Stimulated activated naive CD8-positive, alpha-beta T cell treated with anti-CD3 and anti-CD28 coated beads, Interleukin-15, amount 100 ng/mL, for 72 hours (primary cell): ENCODE measurements around the gene GFOD2.

Source experiments
- ATAC-seq: fragments of 150-1000 bp; cut with Tn5 transposase; 2 replicates; pipeline ENCODE4 v1.10.0; 2021; ENCODE audit warnings: mild to moderate bottlenecking, moderate library complexity
- DNase-seq, 2 donors: peaks; one replicate each; pipeline ENCODE4 v3.0.0; 2021 to 2022
- H3K27ac Mint-ChIP-seq, 2 donors: one replicate each; pipeline ENCODE4 v1.8.0; 2022; ENCODE audit warnings: mild to moderate bottlenecking in 2 of 2, mixed read lengths in 2 of 2, moderate library complexity in 2 of 2
- H3K27me3 Mint-ChIP-seq: one replicate; pipeline ENCODE4 v1.8.0; 2022; ENCODE audit warnings: mixed read lengths
- H3K4me1 Mint-ChIP-seq: one replicate; pipeline ENCODE4 v1.8.0; 2022; ENCODE audit warnings: mild to moderate bottlenecking, mixed read lengths
- H3K4me3 Mint-ChIP-seq, 2 donors: one replicate each; pipeline ENCODE4 v1.8.0; 2022; ENCODE audit warnings: mild to moderate bottlenecking in 2 of 2, mixed read lengths in 2 of 2, moderate library complexity in 1 of 2
- H3K9me3 Mint-ChIP-seq, 2 donors: one replicate each; pipeline ENCODE4 v1.8.0; 2022; ENCODE audit warnings: mixed read lengths in 2 of 2

The GFOD2 gene

DNA sequence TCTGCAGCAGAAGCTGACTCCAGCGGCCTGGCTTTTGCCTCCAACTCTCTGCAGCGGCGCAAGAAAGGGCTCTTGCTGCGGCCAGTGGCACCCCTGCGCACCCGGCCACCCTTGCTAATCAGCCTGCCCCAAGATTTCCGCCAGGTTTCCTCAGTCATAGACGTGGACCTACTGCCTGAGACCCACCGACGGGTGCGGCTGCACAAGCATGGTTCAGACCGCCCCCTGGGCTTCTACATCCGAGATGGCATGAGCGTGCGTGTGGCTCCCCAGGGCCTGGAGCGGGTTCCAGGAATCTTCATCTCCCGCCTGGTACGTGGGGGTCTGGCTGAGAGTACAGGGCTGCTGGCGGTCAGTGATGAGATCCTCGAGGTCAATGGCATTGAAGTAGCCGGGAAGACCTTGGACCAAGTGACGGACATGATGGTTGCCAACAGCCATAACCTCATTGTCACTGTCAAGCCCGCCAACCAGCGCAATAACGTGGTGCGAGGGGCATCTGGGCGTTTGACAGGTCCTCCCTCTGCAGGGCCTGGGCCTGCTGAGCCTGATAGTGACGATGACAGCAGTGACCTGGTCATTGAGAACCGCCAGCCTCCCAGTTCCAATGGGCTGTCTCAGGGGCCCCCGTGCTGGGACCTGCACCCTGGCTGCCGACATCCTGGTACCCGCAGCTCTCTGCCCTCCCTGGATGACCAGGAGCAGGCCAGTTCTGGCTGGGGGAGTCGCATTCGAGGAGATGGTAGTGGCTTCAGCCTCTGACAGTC lies 57.0 kb downstream of the GFOD2 start:
- Mint-ChIP-seq H3K4me3 (peak overlapping the region; percentile 95), H3K9me3 (no peaks in the 10 kb centered on the region), H3K27me3 (no peaks in the 10 kb centered on the region), H3K27ac (no peak overlapping the region), H3K4me1 (peaks cover 74% of the 10 kb centered on the region)
- ATAC-seq (no peak), DNase-seq (no peak)

DNA sequence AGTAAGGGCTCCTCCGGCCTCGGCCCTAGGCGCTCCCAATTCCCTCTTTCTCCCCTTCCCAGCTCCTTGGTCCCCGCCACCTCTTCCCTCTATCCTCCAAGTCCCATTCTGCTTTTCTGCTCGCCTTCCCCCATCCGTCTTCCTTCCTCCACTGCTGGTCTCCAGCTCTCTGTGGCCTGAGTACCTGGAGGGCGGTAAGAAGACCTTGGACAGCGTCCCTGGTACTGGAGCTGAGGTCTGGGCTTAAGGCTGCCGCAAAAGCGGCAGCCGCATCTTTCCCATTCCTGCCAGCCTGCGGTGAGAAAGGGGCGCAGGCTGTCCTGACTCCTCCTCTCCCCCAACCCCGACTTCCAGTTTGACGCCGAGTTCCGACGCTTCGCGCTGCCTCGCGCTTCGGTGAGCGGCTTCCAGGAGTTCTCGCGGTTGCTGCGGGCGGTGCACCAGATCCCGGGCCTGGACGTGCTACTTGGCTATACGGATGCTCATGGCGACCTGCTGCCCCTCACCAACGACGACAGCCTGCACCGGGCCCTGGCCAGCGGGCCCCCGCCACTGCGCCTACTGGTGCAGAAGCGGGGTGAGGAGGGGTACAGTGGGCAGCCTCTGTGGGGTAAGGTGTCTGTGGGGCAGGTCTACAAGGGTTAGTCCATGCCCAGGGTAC lies 57.9 kb downstream of the GFOD2 start:
- DNase-seq (no peak), ATAC-seq (no peak)
- no peaks in the 10 kb centered on the region for H3K27me3 Mint-ChIP-seq
- H3K4me3 Mint-ChIP-seq: peak overlapping the region; percentile 95
- H3K4me1 Mint-ChIP-seq: peaks cover 66% of the 10 kb centered on the region
- peak overlapping the region; percentile 49 to 85 for H3K27ac Mint-ChIP-seq
- H3K9me3 Mint-ChIP-seq: no peaks in the 10 kb centered on the region

DNA sequence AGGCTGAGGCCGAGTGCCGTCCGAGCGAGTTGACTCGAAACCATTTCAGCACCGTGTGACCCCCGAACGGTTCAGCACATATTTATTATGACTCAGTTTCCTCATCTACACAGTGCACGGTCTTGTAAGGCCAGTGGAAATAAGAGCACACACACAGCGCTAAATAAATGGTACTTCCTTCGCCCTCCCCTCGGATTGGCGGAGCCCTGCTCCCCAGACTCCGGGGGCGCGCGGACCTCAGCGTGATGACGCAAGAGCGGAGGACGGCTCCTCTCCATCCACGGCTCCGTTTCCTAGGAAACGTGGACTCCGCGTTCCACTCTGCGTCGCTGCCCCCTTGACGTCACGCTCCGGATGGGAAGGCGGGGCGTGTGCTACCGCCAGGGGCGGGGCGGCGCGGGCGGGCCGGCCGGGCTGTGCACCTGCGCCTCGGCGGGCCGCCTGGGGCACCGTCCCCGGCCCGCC lies 58.5 kb downstream of the GFOD2 start, which contains the start of gene PARD6A:
Gene PARD6A, plus strand, starts transcription at position 397 of the 465 bp plus-strand sequence. CDS start 79 bp downstream, outside the sequence.
- H3K9me3 Mint-ChIP-seq: no peaks in the 10 kb centered on the region
- peak within 1 kb of the TSS; percentile 96 to 98 for H3K27ac Mint-ChIP-seq
- DNase-seq (peak; percentile 95 to 97), ATAC-seq (peak; percentile 89)
- no peaks in the 10 kb centered on the region for H3K27me3 Mint-ChIP-seq
- H3K4me3 Mint-ChIP-seq: peak within 1 kb of the TSS; percentile 95
- H3K4me1 Mint-ChIP-seq: peaks cover 66% of the 10 kb centered on the region

DNA sequence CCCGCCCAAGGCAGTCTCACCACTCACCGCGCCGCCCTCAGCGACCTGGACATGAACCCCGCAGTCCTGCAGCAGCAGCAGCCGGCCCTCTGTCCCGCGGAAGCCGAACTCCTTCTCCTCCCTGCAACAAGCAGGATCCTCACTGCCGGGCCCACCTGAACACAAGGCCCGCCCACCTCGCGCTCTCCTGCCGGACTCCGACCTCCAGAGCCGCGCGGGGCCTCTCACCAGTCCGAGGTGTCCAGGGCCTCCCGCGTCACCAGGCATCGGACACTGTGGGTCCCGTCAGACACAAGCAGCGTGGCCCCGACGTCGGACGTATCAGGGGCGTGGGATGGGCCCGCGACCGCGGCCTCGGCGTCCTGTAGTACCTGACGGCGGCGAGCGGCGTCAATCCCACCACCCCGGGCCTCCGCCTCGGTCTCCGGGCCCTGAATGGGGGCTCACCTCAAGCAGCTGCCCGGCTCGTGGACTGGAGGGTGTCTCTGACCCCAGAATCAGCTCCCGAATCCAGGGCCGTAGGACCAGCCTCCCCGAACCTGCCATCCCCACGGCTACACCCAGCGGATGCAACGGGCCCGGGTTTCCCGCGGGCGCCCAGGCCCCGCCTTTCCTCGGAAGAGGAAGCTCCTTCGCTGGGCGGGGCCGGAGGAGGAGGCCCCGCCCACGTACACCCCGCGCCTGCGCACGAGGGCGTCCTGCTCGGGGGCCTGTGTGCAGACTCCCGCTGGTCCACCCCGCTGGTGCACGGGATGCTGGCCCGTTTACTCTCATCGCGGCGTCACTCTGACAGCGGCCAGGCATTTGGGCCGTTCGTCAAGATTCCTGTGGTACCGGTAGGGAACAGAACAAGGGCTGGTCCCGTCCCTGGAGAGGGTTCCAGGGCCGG lies 59.2 kb downstream of the GFOD2 start, which contains the start of gene ACD:
Gene ACD, minus strand, starts transcription at position 586 of the 889 bp plus-strand sequence. Its CDS starts 40 bp downstream, at position 546.
- Mint-ChIP-seq H3K4me3 (peak within 1 kb of the TSS; percentile 95), H3K27me3 (no peaks in the 10 kb centered on the region), H3K27ac (peak within 1 kb of the TSS; percentile 96 to 98), H3K4me1 (peaks cover 62% of the 10 kb centered on the region), H3K9me3 (no peaks in the 10 kb centered on the region)
- DNase-seq: peak; percentile 95 to 97
- ATAC-seq: peak; percentile 65

DNA sequence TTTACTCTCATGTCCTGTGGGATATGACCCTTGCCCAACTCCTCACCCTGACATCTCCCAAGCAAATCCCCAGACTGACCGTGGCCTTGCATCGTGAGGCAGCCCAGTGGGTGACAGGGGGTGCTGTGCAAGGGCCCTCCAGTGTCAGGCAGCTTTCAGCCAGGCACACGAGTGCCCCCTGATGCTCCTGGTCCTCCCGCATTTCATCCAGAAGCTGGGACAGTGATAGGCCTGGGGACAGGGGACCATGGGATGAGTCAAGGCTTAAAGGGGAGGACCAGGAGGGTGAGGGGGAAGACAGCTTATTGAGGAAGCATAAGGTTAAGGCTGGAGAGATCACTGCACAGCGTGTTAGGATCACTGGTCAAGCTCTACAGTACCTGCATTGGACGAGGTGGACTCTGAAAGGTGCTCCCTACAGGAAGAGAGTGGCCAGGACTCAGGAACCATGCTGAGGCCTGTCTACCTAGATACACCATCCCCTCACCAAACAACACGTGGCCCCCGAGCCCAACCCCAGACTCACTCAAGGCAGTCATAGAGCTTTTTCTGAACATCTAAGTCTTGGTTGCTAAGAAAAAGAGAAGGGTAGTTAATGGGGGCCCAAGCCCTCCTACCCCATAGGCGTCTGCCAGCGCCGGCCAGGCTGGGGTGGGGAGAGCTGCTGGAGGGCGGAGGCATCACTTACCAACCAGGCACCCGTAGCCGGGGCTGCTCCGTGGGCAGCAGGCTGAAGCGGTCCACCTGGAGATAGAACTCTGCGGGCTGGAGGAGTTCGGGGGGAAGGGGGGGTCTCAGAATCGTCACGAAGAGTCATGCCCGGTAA lies 60.1 kb downstream of the GFOD2 start:
- Mint-ChIP-seq H3K4me3 (peak overlapping the region; percentile 95), H3K9me3 (no peaks in the 10 kb centered on the region), H3K27ac (peak overlapping the region; percentile 28 to 81), H3K27me3 (no peaks in the 10 kb centered on the region), H3K4me1 (peaks cover 54% of the 10 kb centered on the region)
- DNase-seq: no peak
- ATAC-seq: no peak

DNA sequence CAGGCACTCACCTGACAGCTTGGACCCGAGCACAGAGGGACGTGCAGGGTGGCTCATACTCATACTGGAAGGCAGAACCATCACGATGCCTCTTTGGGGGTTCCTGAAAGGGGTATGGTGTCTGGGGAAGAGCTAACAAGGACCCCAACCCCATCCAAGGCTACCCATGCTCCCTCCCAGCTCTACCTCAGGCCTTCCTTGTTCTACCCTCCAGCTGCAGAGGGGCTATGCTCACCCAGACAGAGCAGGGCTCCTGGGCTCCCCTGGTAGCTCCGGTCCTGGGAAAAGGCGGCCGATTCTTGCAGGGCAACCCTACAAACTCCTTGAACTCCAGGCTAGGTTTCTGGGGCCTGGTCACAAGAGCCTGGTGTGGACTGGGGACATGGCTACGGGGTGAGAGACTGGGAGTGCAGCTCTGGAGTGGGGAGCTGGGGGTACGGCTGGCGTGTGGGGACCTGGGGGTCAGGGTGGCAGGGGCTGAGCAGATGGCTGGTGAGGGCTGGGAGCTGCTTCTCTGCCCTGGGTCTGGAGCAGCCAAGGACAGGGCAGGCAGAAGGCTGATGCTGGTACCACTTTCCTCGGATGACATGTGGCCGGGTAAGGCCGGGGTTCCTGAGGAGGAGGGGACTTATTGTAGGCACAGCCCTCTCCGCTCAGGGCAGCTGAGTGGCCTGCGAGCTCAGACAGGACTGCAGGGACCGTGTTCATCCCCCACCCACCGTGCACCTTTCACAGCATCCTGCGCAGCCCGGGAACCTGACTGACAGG lies 61.2 kb downstream of the GFOD2 start:
- DNase-seq (no peak), ATAC-seq (no peak)
- Mint-ChIP-seq H3K4me1 (peaks cover 47% of the 10 kb centered on the region), H3K4me3 (peak overlapping the region in 1 of 2 donors; percentile 95), H3K27ac (peak overlapping the region; percentile 14 to 69), H3K9me3 (no peaks in the 10 kb centered on the region), H3K27me3 (no peaks in the 10 kb centered on the region)

DNA sequence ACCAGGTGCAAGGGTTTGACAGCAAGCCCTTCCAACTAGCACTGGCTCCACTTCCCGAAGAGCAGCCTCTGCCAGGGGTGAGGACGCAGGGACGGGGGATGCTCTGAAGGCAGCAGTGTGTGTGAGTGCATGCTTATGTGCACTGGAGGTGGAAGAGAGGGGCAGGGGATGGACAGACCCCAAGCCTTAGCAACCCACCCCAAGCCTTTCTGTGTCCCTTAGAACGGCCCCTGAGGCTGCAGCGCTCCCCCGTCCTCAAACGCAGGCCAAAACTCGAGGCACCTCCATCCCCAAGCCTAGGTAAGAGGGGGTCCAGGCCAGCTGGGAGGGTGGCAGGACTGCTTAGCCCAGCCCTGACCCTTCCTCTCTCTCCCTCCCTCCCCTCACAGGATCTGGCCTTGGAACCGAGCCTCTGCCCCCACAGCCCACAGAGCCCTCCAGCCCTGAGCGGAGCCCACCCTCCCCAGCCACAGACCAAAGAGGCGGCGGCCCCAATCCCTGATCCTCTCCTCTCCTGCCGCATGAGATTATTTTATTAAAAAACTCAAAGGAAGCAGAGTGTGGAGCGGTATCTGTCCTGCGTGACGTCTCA lies 62.0 kb downstream of the GFOD2 start:
- Mint-ChIP-seq H3K27me3 (no peaks in the 10 kb centered on the region), H3K27ac (no peak overlapping the region), H3K9me3 (no peaks in the 10 kb centered on the region), H3K4me3 (no peak overlapping the region), H3K4me1 (peaks cover 47% of the 10 kb centered on the region)
- DNase-seq (no peak), ATAC-seq (no peak)

DNA sequence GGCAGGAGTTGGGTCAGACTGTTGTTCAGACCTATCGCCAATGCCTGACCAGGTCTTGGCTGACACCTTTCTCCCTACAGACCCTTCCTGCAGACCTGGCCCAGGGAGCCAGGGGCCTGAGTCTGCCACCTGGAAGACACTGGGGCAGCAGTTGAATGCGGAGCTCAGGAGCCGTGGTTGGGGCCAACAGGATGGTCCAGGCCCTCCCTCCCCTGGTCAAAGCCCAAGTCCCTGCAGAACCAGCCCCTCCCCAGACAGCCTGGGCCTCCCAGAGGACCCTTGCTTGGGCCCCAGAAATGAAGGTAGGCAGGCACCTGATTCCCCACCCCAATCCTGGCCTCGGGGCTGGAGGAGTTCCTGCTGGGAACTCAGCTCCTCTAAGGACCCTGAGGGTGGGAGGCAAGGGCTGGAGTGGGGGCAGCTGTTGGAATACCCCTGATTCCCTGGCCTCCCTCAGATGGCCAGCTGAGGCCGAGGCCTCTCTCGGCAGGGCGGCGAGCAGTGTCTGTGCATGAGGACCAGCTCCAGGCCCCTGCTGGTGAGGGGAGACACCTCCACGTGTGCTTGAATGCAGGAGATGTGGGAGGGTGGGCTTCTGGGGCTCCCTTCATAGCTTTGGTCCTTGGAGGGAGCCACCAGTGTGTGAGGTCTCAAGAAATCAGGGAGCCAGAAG lies 62.6 kb downstream of the GFOD2 start:
- Mint-ChIP-seq H3K9me3 (no peaks in the 10 kb centered on the region), H3K4me3 (no peak overlapping the region), H3K27me3 (no peaks in the 10 kb centered on the region), H3K27ac (peak overlapping the region in 1 of 2 donors; percentile 27), H3K4me1 (peaks cover 47% of the 10 kb centered on the region)
- ATAC-seq (no peak), DNase-seq (no peak)

DNA sequence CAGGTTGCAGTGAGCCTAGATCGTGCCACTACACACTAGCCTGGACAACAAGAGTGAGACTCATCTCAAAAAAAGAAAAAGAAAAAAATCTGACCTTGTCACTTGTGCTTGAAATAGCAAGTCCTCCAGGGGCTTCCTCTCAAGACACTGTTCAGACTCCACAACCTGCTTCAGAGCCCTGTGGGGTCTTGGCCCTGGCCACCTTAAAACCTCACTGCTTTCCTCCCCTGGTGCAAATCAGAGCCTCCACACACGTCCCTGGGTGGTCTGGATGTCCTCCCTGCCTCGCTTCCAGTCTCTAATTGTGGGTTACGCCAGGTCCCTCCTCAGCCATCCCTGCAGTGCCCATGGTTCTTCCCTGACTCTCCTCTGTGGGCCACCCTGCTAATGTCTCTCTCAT lies 63.8 kb downstream of the GFOD2 start:
- DNase-seq (no peak), ATAC-seq (no peak)
- Mint-ChIP-seq H3K27ac (peak overlapping the region; percentile 54 to 87), H3K4me3 (no peak overlapping the region), H3K27me3 (no peaks in the 10 kb centered on the region), H3K4me1 (peaks cover 42% of the 10 kb centered on the region), H3K9me3 (no peaks in the 10 kb centered on the region)

DNA sequence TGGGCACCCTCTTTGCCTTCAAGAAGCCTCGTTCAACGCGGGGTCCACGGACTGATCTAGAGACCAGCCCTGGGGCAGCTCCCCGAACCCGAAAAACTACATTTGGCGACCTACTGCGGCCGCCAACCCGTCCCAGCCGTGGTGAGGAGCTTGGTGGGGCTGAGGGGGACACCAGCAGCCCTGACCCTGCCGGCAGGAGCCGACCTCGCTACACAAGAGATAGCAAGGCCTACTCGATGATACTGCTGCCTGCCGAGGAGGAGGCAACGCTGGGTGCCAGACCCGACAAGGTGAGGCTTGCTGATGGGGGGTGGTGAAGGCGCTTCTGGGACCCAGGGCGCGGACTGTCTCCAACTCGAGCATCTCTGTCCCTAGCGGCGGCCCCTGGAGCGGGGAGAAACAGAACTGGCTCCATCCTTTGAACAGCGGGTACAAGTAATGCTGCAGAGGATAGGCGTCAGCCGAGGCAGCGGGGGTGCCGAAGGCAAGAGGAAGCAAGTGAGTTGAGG lies 64.7 kb downstream of the GFOD2 start:
- no peak overlapping the region for H3K4me3 Mint-ChIP-seq
- DNase-seq (no peak), ATAC-seq (no peak)
- H3K4me1 Mint-ChIP-seq: peaks cover 38% of the 10 kb centered on the region
- H3K27me3 Mint-ChIP-seq: no peaks in the 10 kb centered on the region
- H3K9me3 Mint-ChIP-seq: no peaks in the 10 kb centered on the region
- no peak overlapping the region for H3K27ac Mint-ChIP-seq

DNA sequence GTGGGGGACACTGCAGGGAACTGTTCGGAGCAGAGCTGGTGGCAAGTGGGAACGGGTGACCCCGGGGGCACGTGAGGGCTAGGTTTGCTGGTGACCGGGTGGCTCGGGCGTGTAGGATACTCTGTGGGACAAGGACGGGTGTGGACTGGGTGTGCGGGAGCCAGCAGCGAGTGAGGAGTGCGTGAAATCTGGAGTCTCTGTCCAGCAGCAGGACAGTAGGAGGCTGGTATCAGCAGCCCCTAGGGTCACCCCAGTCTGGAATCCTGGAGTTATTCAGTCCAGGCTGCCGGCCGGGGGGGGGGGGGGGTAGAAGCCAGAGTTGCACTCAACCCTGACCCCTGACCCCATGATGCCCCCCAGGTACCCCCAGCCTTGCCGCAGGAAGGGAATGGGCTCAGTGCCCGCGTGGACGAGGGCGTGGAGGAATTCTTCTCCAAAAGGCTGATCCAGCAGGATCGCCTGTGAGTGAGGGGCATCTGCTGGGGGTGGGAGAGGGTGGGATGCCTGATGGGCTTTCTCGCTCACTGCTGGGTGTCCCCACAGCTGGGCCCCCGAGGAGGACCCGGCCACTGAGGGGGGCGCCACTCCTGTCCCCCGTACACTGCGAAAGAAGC lies 65.2 kb downstream of the GFOD2 start:
- Mint-ChIP-seq H3K27me3 (no peaks in the 10 kb centered on the region), H3K4me1 (peaks cover 32% of the 10 kb centered on the region), H3K9me3 (no peaks in the 10 kb centered on the region), H3K27ac (no peak overlapping the region), H3K4me3 (no peak overlapping the region)
- ATAC-seq (peak; percentile 8), DNase-seq (no peak)

DNA sequence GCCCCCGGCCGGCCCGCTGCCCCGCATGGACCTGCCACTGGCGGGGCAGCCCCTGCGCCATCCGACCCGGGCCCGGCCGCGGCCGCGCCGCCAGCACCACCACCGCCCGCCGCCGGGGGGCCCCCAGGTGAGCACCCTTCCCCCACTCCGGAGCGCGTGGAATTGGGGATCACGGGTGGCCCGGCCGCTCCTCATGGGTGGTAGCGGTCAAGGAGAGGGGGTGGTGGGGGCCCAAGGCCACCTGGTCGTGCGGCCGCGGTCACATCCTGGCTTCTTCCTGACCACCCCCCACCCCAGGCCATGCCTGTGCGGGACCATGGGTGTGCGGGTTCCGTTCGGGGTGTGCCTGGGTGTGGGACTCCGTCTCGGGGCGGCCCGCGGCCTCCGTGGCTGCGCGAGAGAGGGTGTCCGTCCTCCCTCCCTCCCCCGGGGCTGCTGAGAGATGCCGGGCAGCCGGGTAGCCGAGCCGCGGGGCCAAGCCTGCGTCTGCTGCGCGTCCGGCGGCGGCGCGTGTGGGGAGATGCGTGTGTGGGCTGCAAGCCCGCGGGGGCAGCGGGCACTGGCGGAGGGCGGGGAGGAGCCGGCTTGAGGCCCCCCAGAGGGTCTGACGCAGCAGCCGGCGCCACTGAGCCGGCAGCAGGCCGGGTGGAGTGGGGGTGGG lies 65.9 kb downstream of the GFOD2 start:
- no peaks in the 10 kb centered on the region for H3K27me3 Mint-ChIP-seq
- no peak for DNase-seq
- peak; percentile 44 for ATAC-seq
- H3K4me3 Mint-ChIP-seq: no peak overlapping the region
- peaks cover 26% of the 10 kb centered on the region for H3K4me1 Mint-ChIP-seq
- no peak overlapping the region for H3K27ac Mint-ChIP-seq
- no peaks in the 10 kb centered on the region for H3K9me3 Mint-ChIP-seq
